K562 (cell line): ENCODE measurements around the gene SRC. TPM values are rescaled to one million over a fixed set of nuclear protein-coding genes. Genes with fewer than 3 reads are reported as not detected.

Source experiments
- ATAC-seq: fragments of 200-7000 bp; cut with Tn5 transposase; 3 replicates; pipeline ENCODE4 v1.9.1; 2020; ENCODE audit warnings: moderate library complexity
- BruUV-seq: library from RNA; stranded (reverse); fragments of 400-500 nt; replicated peaks from 2 replicates; lab custom pipeline; 2021; lab: Mats Ljungman, UMichigan
- CTCF ChIA-PET: fragments of 300-600 bp; formaldehyde crosslinking; extraction: SDS; loops from one replicate; lab custom pipeline; 2021; ENCODE audit warnings: low intra/inter-chr PET ratio; lab: Yijun Ruan, JAX
- POLR2A ChIA-PET: fragments of 300-600, 350-650 bp; sonication (Branson Sonifier 250); formaldehyde crosslinking; extraction: SDS; loops from one replicate; lab custom pipeline; 2021; ENCODE audit warnings: antibody characterized with exemption, inconsistent platforms; lab: Yijun Ruan, JAX
- DNase-seq, 4 experiments: peaks; one replicate each; pipeline versions ENCODE4 v3.0.0 to v3.0.0-alpha.2; 2011 to 2018; ENCODE audit warnings: low spot score in 3 of 4, mixed read lengths in 3 of 4; ENCODE audit errors: extremely low read depth in 1 of 4
- FAIRE-seq: peaks from 2 replicates; lab custom pipeline; 2011; peaks lifted over from hg19 to GRCh38; lab: Jason Lieb, UNC
- H2AFZ ChIP-seq: 2 replicates; pipeline ENCODE4 v1.6.0; 2011; ENCODE audit warnings: low read depth, low read length, control low read depth, inconsistent platforms
- H3K27ac ChIP-seq: fragments of 200-600 bp; 3 replicates; pipeline ENCODE4 v1.8.0; 2011; ENCODE audit warnings: low read depth, mild to moderate bottlenecking, control low read depth, inconsistent platforms, low read length, moderate library complexity, mixed read lengths; ENCODE audit errors: extremely low read depth
- H3K27me3 ChIP-seq, 2 experiments: fragments of 300-600 bp in 1 of 2; 2 replicates in 1 of 2; 3 replicates in 1 of 2; pipeline versions ENCODE4 v1.6.0 to v1.8.0; 2011; ENCODE audit warnings: inconsistent platforms in 2 of 2, low read length in 2 of 2, mild to moderate bottlenecking in 1 of 2, mixed read lengths in 1 of 2, moderate library complexity in 1 of 2; ENCODE audit not compliant: control insufficient read depth in 2 of 2, insufficient read depth in 2 of 2
- H3K36me3 ChIP-seq: fragments of 300-600 bp; 3 replicates; pipeline ENCODE4 v1.8.0; 2011; ENCODE audit warnings: mild to moderate bottlenecking, low read length, inconsistent platforms; ENCODE audit not compliant: control insufficient read depth, insufficient read depth
- H3K4me1 ChIP-seq, 2 experiments: fragments of 200-600 bp in 1 of 2; replicated peaks in 1 of 2; 2 replicates in 1 of 2; 3 replicates in 1 of 2; pipeline versions ENCODE4 v1.5.1 to v1.8.0; 2011; ENCODE audit warnings: inconsistent platforms in 2 of 2, low read length in 2 of 2, mild to moderate bottlenecking in 1 of 2, mixed read lengths in 1 of 2, moderate library complexity in 1 of 2; ENCODE audit not compliant: control insufficient read depth in 2 of 2, insufficient read depth in 2 of 2
- H3K4me2 ChIP-seq: 2 replicates; pipeline ENCODE4 v1.6.1; 2011; ENCODE audit warnings: low read length, control low read depth, inconsistent platforms, mixed read lengths; ENCODE audit not compliant: insufficient read depth
- H3K4me3 ChIP-seq: fragments of 200-600 bp; sonication (generic), shearing (Covaris generic); 2 replicates; pipeline ENCODE4 v1.5.1; 2016; ENCODE audit warnings: control low read depth, inconsistent platforms
- H3K79me2 ChIP-seq: fragments of 200-600 bp; 3 replicates; pipeline ENCODE4 v1.8.0; 2011; ENCODE audit warnings: low read length, inconsistent platforms; ENCODE audit not compliant: control insufficient read depth, insufficient read depth
- H3K9ac ChIP-seq, 2 experiments: 2 replicates each; pipeline versions ENCODE4 v1.6.0 to v1.6.1; 2011; ENCODE audit warnings: low read depth in 2 of 2, low read length in 2 of 2, control low read depth in 1 of 2, inconsistent platforms in 1 of 2, mild to moderate bottlenecking in 1 of 2, mixed read lengths in 1 of 2; ENCODE audit not compliant: insufficient read depth in 1 of 2
- H3K9me1 ChIP-seq: one replicate; pipeline ENCODE4 v1.6.0; 2011; ENCODE audit warnings: inconsistent platforms, mild to moderate bottlenecking, low read length, moderate library complexity; ENCODE audit not compliant: control insufficient read depth, insufficient read depth
- H3K9me3 ChIP-seq: replicated peaks from 2 replicates; pipeline ENCODE4 v1.5.1; 2011; ENCODE audit warnings: low read depth, low read length, inconsistent platforms; ENCODE audit not compliant: control insufficient read depth, insufficient read depth
- H4K20me1 ChIP-seq: replicated peaks from 2 replicates; pipeline ENCODE4 v1.6.1; 2011; ENCODE audit warnings: low read length, inconsistent platforms, mixed read lengths; ENCODE audit not compliant: control insufficient read depth, insufficient read depth
- FOXJ3 ChIP-seq: sonication (generic); formaldehyde crosslinking; IDR thresholded peaks from 2 replicates; pipeline ENCODE4 v1.4.0; 2020; ENCODE audit warnings: mild to moderate bottlenecking, missing genetic modification reagents
- KLF16 ChIP-seq: IDR thresholded peaks from 2 replicates; pipeline ENCODE4 v1.6.1; 2016; ENCODE audit warnings: antibody characterized with exemption
- WGBS: fragments of 100-300 bp; shearing (Covaris generic); methylation state at CpG from one replicate; pipeline ENCODE4 v1.1.6; 2016; ENCODE audit warnings: low coverage, mixed read lengths; ENCODE audit not compliant: insufficient coverage; ENCODE audit errors: missing lambda C conversion rate; 5-methylcytosine and 5-hydroxymethylcytosine counted together
- in situ Hi-C: fragments of 300-500 bp; cut with MboI; formaldehyde crosslinking; loops from 4 replicates; pipeline ENCODE4 v1.15.0; 2018; ENCODE audit warnings: inconsistent platforms, mixed read lengths
- intact Hi-C: fragments of 100-400 bp; cut with micrococcal nuclease; formaldehyde crosslinking; loops from 2 replicates; pipeline ENCODE4 v1.14.2; 2022
- polyA plus RNA-seq, 8 experiments: library from polyadenylated mRNA; depleted of rRNA in 4 of 8; stranded (reverse) in 5 of 8; unstranded in 3 of 8; fragments of >200 nt; fragmentation: Nextera tagmentation in 2 of 8; fragmentation: Illumina TruSeq in 1 of 8; extraction: Ambion mirVana in 2 of 8; extraction: Trizol in 1 of 8; gene quantifications; 2 replicates each; pipeline versions ENCODE4 v1.2.1 to v1.2.3, GENCODE V29; 2011 to 2014; ENCODE audit warnings: inconsistent platforms in 1 of 8, missing spikeins in 1 of 8
- total RNA-seq, 7 experiments: library from RNA; depleted of rRNA in 6 of 7; stranded (reverse); fragments of >200 nt in 6 of 7; fragmentation: Illumina TruSeq in 2 of 7; extraction: Trizol in 2 of 7; gene quantifications; 2 replicates each; pipeline versions ENCODE4 v1.2.1 to v1.2.3, GENCODE V29; 2011 to 2021; ENCODE audit warnings: low replicate concordance in 1 of 7
- TF ChIP-seq, protein P1 (sequence below): sonication (generic); formaldehyde crosslinking; IDR thresholded peaks from 2 replicates; pipeline ENCODE4 v1.8.0; 2022; ENCODE audit warnings: mild to moderate bottlenecking, missing genetic modification reagents

The SRC gene
- total and polyA plus RNA-seq, 9 of the 15 experiments (the other 6 are each of a cell fraction or from before 2014, with no cell fraction given), result 0.06 to 8.5 (median 3.1) TPM

DNA sequence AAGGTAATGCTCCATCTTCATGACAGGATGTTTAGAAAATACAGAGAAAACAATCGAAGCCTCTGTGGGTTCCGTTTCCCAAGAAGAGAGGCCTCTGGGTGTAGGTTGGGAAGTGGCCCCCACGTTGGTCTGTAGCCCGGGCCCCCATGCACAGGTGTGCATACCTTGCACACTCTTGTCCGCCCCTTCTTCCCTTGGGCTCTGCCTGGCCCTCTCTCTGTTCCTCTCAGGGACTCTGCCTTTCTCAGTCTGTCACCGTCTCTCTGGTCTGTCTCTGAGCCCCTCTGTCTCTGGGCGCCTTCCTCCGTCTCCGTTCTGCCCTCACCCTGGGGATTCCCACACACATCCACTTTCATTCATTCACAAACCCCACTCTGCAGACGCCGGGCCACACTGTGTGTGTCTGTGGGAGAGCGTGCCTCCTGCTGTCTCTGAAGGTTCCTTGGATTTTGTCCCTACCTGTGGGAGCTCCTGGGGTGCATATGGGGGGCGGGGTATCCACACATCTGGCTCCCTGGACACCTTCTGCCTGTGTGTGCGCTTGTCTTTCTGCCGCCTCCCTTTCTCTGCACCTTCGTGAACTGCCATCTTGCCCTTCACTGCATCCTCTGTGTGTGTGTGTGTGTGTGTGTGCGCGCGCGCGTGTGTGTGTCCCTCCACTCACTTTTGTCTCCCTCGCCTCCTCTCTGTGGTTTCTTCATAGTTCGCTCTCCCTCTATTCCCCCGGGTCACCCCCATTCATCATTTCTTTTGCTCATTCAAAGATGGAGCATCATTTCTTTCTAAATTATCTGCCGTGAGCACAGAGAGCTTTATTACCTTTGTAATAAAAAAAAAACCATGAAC, 75.3 kb downstream of the SRC start:
- no peak overlapping the region for H3K4me2 ChIP-seq
- CTCF ChIA-PET, result no interaction called here
- no TSS peak for BruUV-seq
- no peak for ATAC-seq
- H4K20me1 ChIP-seq, result peaks cover 17% of the 10 kb centered on the region; the same call in 1 of the 2 replicates
- peaks cover 5% of the 10 kb centered on the region; the same call in 1 of the 2 replicates for H3K9me3 ChIP-seq
- WGBS, result 12% methylated on average over 23 of the region's 25 CpGs
- no peak for DNase-seq
- in situ Hi-C loops, result no loop called here
- no peak overlapping the region; a peak in 1 of 4 replicates for H3K9ac ChIP-seq
- intact Hi-C loops, result no loop called here
- H2AFZ ChIP-seq, result no peak overlapping the region
- H3K4me3 ChIP-seq, result no peak overlapping the region
- no peak for FAIRE-seq
- H3K4me1 ChIP-seq, result peaks cover 0 to 4% of the 10 kb centered on the region in 2 experiments; a peak in 2 of 5 replicates
- no peaks in the 10 kb centered on the region for H3K9me1 ChIP-seq
- no peaks in the 10 kb centered on the region for H3K79me2 ChIP-seq
- H3K27me3 ChIP-seq, result peaks cover 67 to 97% of the 10 kb centered on the region in 2 experiments; a peak in 4 of 5 replicates
- no peaks in the 10 kb centered on the region for H3K36me3 ChIP-seq
- TF ChIP-seq, protein P1, sequence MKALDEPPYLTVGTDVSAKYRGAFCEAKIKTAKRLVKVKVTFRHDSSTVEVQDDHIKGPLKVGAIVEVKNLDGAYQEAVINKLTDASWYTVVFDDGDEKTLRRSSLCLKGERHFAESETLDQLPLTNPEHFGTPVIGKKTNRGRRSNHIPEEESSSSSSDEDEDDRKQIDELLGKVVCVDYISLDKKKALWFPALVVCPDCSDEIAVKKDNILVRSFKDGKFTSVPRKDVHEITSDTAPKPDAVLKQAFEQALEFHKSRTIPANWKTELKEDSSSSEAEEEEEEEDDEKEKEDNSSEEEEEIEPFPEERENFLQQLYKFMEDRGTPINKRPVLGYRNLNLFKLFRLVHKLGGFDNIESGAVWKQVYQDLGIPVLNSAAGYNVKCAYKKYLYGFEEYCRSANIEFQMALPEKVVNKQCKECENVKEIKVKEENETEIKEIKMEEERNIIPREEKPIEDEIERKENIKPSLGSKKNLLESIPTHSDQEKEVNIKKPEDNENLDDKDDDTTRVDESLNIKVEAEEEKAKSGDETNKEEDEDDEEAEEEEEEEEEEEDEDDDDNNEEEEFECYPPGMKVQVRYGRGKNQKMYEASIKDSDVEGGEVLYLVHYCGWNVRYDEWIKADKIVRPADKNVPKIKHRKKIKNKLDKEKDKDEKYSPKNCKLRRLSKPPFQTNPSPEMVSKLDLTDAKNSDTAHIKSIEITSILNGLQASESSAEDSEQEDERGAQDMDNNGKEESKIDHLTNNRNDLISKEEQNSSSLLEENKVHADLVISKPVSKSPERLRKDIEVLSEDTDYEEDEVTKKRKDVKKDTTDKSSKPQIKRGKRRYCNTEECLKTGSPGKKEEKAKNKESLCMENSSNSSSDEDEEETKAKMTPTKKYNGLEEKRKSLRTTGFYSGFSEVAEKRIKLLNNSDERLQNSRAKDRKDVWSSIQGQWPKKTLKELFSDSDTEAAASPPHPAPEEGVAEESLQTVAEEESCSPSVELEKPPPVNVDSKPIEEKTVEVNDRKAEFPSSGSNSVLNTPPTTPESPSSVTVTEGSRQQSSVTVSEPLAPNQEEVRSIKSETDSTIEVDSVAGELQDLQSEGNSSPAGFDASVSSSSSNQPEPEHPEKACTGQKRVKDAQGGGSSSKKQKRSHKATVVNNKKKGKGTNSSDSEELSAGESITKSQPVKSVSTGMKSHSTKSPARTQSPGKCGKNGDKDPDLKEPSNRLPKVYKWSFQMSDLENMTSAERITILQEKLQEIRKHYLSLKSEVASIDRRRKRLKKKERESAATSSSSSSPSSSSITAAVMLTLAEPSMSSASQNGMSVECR (CRISPR knock-in tag), result no peak
- TF ChIP-seq FOXJ3 (CRISPR knock-in tag) (no peak), KLF16 (no peak)
- TF ChIP-seq, all 486 proteins: peak for 0
- H3K27ac ChIP-seq, result no peak overlapping the region
- POLR2A ChIA-PET, result no interaction called here
